ENCODE measurements around the gene PLIN3.
"Not testable (repeated sequence)": the region's sequence is repeated elsewhere in the genome, so short reads cannot be mapped to it uniquely, and the experiment has no call there.

PLIN3 gene

GRCh38 chr19:4851551-4852290 lies 15.7 kb downstream of the PLIN3 start:
- Histone ChIP-seq H3F3A (ENCODE audit: control insufficient read depth, insufficient read depth) (peaks cover 24% of the 10 kb centered on the region), H3K27ac (ENCODE audit: low read depth, low read length) (peak overlapping the region; percentile 89), H4K20me1 (ENCODE audit: control insufficient read depth, insufficient read depth, low read depth, low read length) (no peaks in the 10 kb centered on the region), H3K4me2 (ENCODE audit: low read length) (peak overlapping the region; percentile 60), H3K79me2 (ENCODE audit: control insufficient read depth, low read length) (peaks cover 8% of the 10 kb centered on the region), H3K4me1 (ENCODE audit: control insufficient read depth, low read length) (peaks cover 88% of the 10 kb centered on the region), H3K36me3 (ENCODE audit: control insufficient read depth, low read length) (peaks cover 69% of the 10 kb centered on the region), H3K4me3 (ENCODE audit: low read length) (peak overlapping the region; percentile 35; the same call in 1 of the 2 replicates), H3K27me3 (ENCODE audit: control insufficient read depth, low read length) (no peaks in the 10 kb centered on the region), H3K9me3 (ENCODE audit: control insufficient read depth, insufficient read depth, low read length) (no peaks in the 10 kb centered on the region), H3K9me2 (replicated peaks; ENCODE audit: control insufficient read depth, low read length) (no peaks in the 10 kb centered on the region)
- no peak for TF ChIP-seq EZH2phosphoT487 (IDR thresholded peaks at IDR 0.05; ENCODE audit: borderline replicate concordance, low read length)
- peak; percentile 97 for TF ChIP-seq CTCF (IDR thresholded peaks at IDR 0.05; ENCODE audit: low read depth, low read length, poor library complexity, severe bottlenecking)

GRCh38 chr19:4849019-4849418 lies 18.4 kb downstream of the PLIN3 start:
- peaks cover 68% of the 10 kb centered on the region for H3K36me3 ChIP-seq (ENCODE audit: control insufficient read depth, low read length)
- H3K27ac ChIP-seq (ENCODE audit: low read depth, low read length), result peak overlapping the region; percentile 89
- peak overlapping the region; percentile 63 for H3K4me2 ChIP-seq (ENCODE audit: low read length)
- H3K9me2 ChIP-seq (replicated peaks; ENCODE audit: control insufficient read depth, low read length), result no peaks in the 10 kb centered on the region
- H3K27me3 ChIP-seq (ENCODE audit: control insufficient read depth, low read length), result no peaks in the 10 kb centered on the region
- H3K9me3 ChIP-seq (ENCODE audit: control insufficient read depth, insufficient read depth, low read length), result no peaks in the 10 kb centered on the region
- TF ChIP-seq CTCF (IDR thresholded peaks at IDR 0.05; ENCODE audit: low read depth, low read length, poor library complexity, severe bottlenecking) (no peak), EZH2phosphoT487 (IDR thresholded peaks at IDR 0.05; ENCODE audit: borderline replicate concordance, low read length) (no peak)
- peaks cover 78% of the 10 kb centered on the region for H3K4me1 ChIP-seq (ENCODE audit: control insufficient read depth, low read length)
- H3F3A ChIP-seq (ENCODE audit: control insufficient read depth, insufficient read depth), result peaks cover 27% of the 10 kb centered on the region
- no peaks in the 10 kb centered on the region for H4K20me1 ChIP-seq (ENCODE audit: control insufficient read depth, insufficient read depth, low read depth, low read length)
- peaks cover 8% of the 10 kb centered on the region for H3K79me2 ChIP-seq (ENCODE audit: control insufficient read depth, low read length)
- H3K4me3 ChIP-seq (ENCODE audit: low read length), result peak overlapping the region; percentile 44

- H3K27me3 ChIP-seq (ENCODE audit: control insufficient read depth, low read length), result no peaks in the 10 kb centered on the region
- H3F3A ChIP-seq (ENCODE audit: control insufficient read depth, insufficient read depth), result peaks cover 31% of the 10 kb centered on the region
- H3K9me3 ChIP-seq (ENCODE audit: control insufficient read depth, insufficient read depth, low read length), result no peaks in the 10 kb centered on the region
- no peak overlapping the region for H3K4me3 ChIP-seq (ENCODE audit: low read length)
- H4K20me1 ChIP-seq (ENCODE audit: control insufficient read depth, insufficient read depth, low read depth, low read length), result no peaks in the 10 kb centered on the region
- TF ChIP-seq EZH2phosphoT487 (IDR thresholded peaks at IDR 0.05; ENCODE audit: borderline replicate concordance, low read length) (no peak), CTCF (IDR thresholded peaks at IDR 0.05; ENCODE audit: low read depth, low read length, poor library complexity, severe bottlenecking) (no peak)
- H3K79me2 ChIP-seq (ENCODE audit: control insufficient read depth, low read length), result peaks cover 8% of the 10 kb centered on the region
- H3K36me3 ChIP-seq (ENCODE audit: control insufficient read depth, low read length), result peaks cover 80% of the 10 kb centered on the region
- H3K4me1 ChIP-seq (ENCODE audit: control insufficient read depth, low read length), result peaks cover 78% of the 10 kb centered on the region
- no peaks in the 10 kb centered on the region for H3K9me2 ChIP-seq (replicated peaks; ENCODE audit: control insufficient read depth, low read length)
- H3K27ac ChIP-seq (ENCODE audit: low read depth, low read length), result peak overlapping the region; percentile 14; the same call in 1 of the 2 replicates
- H3K4me2 ChIP-seq (ENCODE audit: low read length), result no peak overlapping the region
Measured at GRCh38 chr19:4847190-4847973, 20.1 kb downstream of the PLIN3 start.

- H3K27me3 ChIP-seq (ENCODE audit: control insufficient read depth, low read length); H3K9me2 ChIP-seq (replicated peaks; ENCODE audit: control insufficient read depth, low read length); H4K20me1 ChIP-seq (ENCODE audit: control insufficient read depth, insufficient read depth, low read depth, low read length); H3K4me3 ChIP-seq (ENCODE audit: low read length); H3K4me2 ChIP-seq (ENCODE audit: low read length); H3K27ac ChIP-seq (ENCODE audit: low read depth, low read length); H3K9me3 ChIP-seq (ENCODE audit: control insufficient read depth, insufficient read depth, low read length): not testable (repeated sequence)
- H3K79me2 ChIP-seq (ENCODE audit: control insufficient read depth, low read length), result peaks cover 11% of the 10 kb centered on the region
- H3K36me3 ChIP-seq (ENCODE audit: control insufficient read depth, low read length), result peaks cover 81% of the 10 kb centered on the region
- peaks cover 29% of the 10 kb centered on the region for H3F3A ChIP-seq (ENCODE audit: control insufficient read depth, insufficient read depth)
- H3K4me1 ChIP-seq (ENCODE audit: control insufficient read depth, low read length), result peaks cover 78% of the 10 kb centered on the region
Measured at GRCh38 chr19:4845975-4846374, 21.5 kb downstream of the PLIN3 start.
